IMR-90 (cell line): Measurements from ENCODE around the gene GLRA3. TPM values are rescaled to one million over a fixed set of nuclear protein-coding genes. Genes with fewer than 3 reads are reported as not detected.

Experiments
- ATAC-seq: fragments of 200-7000 bp; cut with Tn5 transposase; 2 replicates; pipeline ENCODE4 v1.9.1; 2020; ENCODE audit warnings: low read depth, mild to moderate bottlenecking, moderate library complexity
- BruUV-seq: library from RNA; stranded (reverse); fragments of 400-500 nt; replicated peaks from 2 replicates; lab custom pipeline; 2021; lab: Mats Ljungman, UMichigan
- CTCF ChIA-PET: fragments of 300-600 bp; formaldehyde crosslinking; extraction: SDS; loops from one replicate; lab custom pipeline; 2021; ENCODE audit warnings: antibody characterized with exemption; lab: Yijun Ruan, JAX
- POLR2A ChIA-PET: fragments of 300-600 bp; sonication (Branson Sonifier 250); formaldehyde crosslinking; loops from one replicate; lab custom pipeline; 2022; ENCODE audit warnings: antibody characterized with exemption; ENCODE audit not compliant: unreplicated experiment; lab: Charles Lee
- DNase-seq: peaks from one replicate; pipeline ENCODE4 v3.0.0; 2013
- H2AFZ ChIP-seq: replicated peaks from 2 replicates; pipeline ENCODE3; 2013; ENCODE audit warnings: low read length, mild to moderate bottlenecking; ENCODE audit not compliant: poor library complexity
- H2AK5ac ChIP-seq: 2 replicates; pipeline ENCODE4 v1.6.1; 2013; ENCODE audit warnings: low read depth, low read length, inconsistent platforms
- H2AK9ac ChIP-seq: replicated peaks from 2 replicates; pipeline ENCODE3; 2013; ENCODE audit warnings: mild to moderate bottlenecking, low read depth, low read length, moderate library complexity; ENCODE audit not compliant: poor library complexity
- H2BK120ac ChIP-seq: 2 replicates; pipeline ENCODE4 v1.6.1; 2013; ENCODE audit warnings: low read depth, low read length, inconsistent platforms
- H2BK15ac ChIP-seq: 3 replicates; pipeline ENCODE4 v1.6.1; 2013; ENCODE audit warnings: low read depth, low read length, inconsistent platforms
- H2BK20ac ChIP-seq: 2 replicates; pipeline ENCODE4 v1.6.1; 2013; ENCODE audit warnings: low read depth, mild to moderate bottlenecking, inconsistent platforms, low read length, moderate library complexity
- H2BK5ac ChIP-seq: 2 replicates; pipeline ENCODE4 v1.6.1; 2013; ENCODE audit warnings: mild to moderate bottlenecking, low read depth, low read length, inconsistent platforms; ENCODE audit not compliant: poor library complexity, severe bottlenecking
- H3K14ac ChIP-seq: replicated peaks from 2 replicates; pipeline ENCODE4 v1.6.1; 2013; ENCODE audit warnings: low read depth, low read length, inconsistent platforms
- H3K18ac ChIP-seq: 2 replicates; pipeline ENCODE4 v1.6.1; 2013; ENCODE audit warnings: low read depth, low read length, control low read depth
- H3K23ac ChIP-seq: 2 replicates; pipeline ENCODE4 v1.6.1; 2013; ENCODE audit warnings: low read depth, low read length, inconsistent platforms
- H3K27ac ChIP-seq: 2 replicates; pipeline ENCODE4 v1.5.1; 2013; ENCODE audit warnings: mild to moderate bottlenecking, control low read depth, low read length; ENCODE audit not compliant: insufficient read depth
- H3K27me3 ChIP-seq: 2 replicates; pipeline ENCODE4 v1.6.1; 2013; ENCODE audit warnings: low read length; ENCODE audit not compliant: control insufficient read depth, insufficient read depth
- H3K36me3 ChIP-seq: 2 replicates; pipeline ENCODE4 v1.6.1; 2013; ENCODE audit warnings: low read length, mixed read lengths; ENCODE audit not compliant: control insufficient read depth, insufficient read depth
- H3K4ac ChIP-seq: 2 replicates; pipeline ENCODE4 v1.6.1; 2013; ENCODE audit warnings: low read depth, low read length, inconsistent platforms
- H3K4me1 ChIP-seq: 2 replicates; pipeline ENCODE4 v1.6.1; 2013; ENCODE audit warnings: low read length, mixed read lengths; ENCODE audit not compliant: control insufficient read depth, insufficient read depth
- H3K4me2 ChIP-seq: 2 replicates; pipeline ENCODE4 v1.6.1; 2013; ENCODE audit warnings: low read depth, mild to moderate bottlenecking, control low read depth, low read length, moderate library complexity
- H3K4me3 ChIP-seq: 2 replicates; pipeline ENCODE4 v1.5.1; 2013; ENCODE audit warnings: low read depth, mild to moderate bottlenecking, control low read depth, low read length, moderate library complexity; ENCODE audit not compliant: insufficient read depth
- H3K56ac ChIP-seq: 2 replicates; pipeline ENCODE4 v1.6.1; 2013; ENCODE audit warnings: low read length, inconsistent platforms; ENCODE audit not compliant: insufficient read depth; ENCODE audit errors: extremely low read depth
- H3K79me1 ChIP-seq, 2 experiments: 2 replicates each; pipeline ENCODE4 v1.6.1; 2013; ENCODE audit warnings: low read length in 2 of 2, inconsistent platforms in 1 of 2, low read depth in 1 of 2
- H3K9ac ChIP-seq: 2 replicates; pipeline ENCODE4 v1.6.1; 2013; ENCODE audit warnings: low read depth, low read length, control low read depth
- H3K9me1 ChIP-seq: 2 replicates; pipeline ENCODE4 v1.6.1; 2013; ENCODE audit warnings: low read length, inconsistent platforms; ENCODE audit not compliant: insufficient read depth
- H3K9me3 ChIP-seq: 2 replicates; pipeline ENCODE4 v1.6.1; 2013; ENCODE audit warnings: low read length; ENCODE audit not compliant: control insufficient read depth, insufficient read depth
- H4K20me1 ChIP-seq: 2 replicates; pipeline ENCODE4 v1.6.1; 2013; ENCODE audit warnings: low read length, inconsistent platforms; ENCODE audit not compliant: insufficient read depth
- H4K5ac ChIP-seq: 2 replicates; pipeline ENCODE4 v1.6.1; 2013; ENCODE audit warnings: mild to moderate bottlenecking, low read depth, low read length, control low read depth
- H4K8ac ChIP-seq, 2 experiments: 2 replicates each; pipeline ENCODE4 v1.6.1; 2013; ENCODE audit warnings: low read depth in 2 of 2, low read length in 2 of 2, control low read depth in 1 of 2, inconsistent platforms in 1 of 2
- H4K91ac ChIP-seq: 2 replicates; pipeline ENCODE4 v1.6.1; 2013; ENCODE audit warnings: low read depth, low read length, inconsistent platforms; ENCODE audit not compliant: insufficient read depth
- CEBPB ChIP-seq: IDR thresholded peaks from 2 replicates; pipeline ENCODE4 v1.6.1; 2012; ENCODE audit warnings: low read depth, low read length, improper control_type of control experiment
- MAFK ChIP-seq: IDR thresholded peaks from 2 replicates; pipeline ENCODE4 v1.6.1; 2012; ENCODE audit warnings: low read depth, low read length, improper control_type of control experiment
- MAZ ChIP-seq: IDR thresholded peaks from 2 replicates; pipeline ENCODE4 v1.6.1; 2012; ENCODE audit warnings: low read depth, mild to moderate bottlenecking, low read length, improper control_type of control experiment, moderate library complexity, borderline replicate concordance
- MXI1 ChIP-seq: IDR thresholded peaks from 2 replicates; pipeline ENCODE4 v1.6.1; 2012; ENCODE audit warnings: low read depth, mild to moderate bottlenecking, low read length, moderate library complexity, borderline replicate concordance
- NFE2L2 ChIP-seq: fragments of 150-350 bp; IDR thresholded peaks from 2 replicates; pipeline ENCODE4 v1.6.1; 2016; ENCODE audit warnings: low read depth, mild to moderate bottlenecking, low read length
- RCOR1 ChIP-seq: IDR thresholded peaks from 2 replicates; pipeline ENCODE4 v1.6.1; 2012; ENCODE audit warnings: mild to moderate bottlenecking, low read length, improper control_type of control experiment; ENCODE audit not compliant: insufficient replicate concordance
- SMC3 ChIP-seq: fragments of 150-350 bp; IDR thresholded peaks from 2 replicates; pipeline ENCODE4 v1.6.1; 2016; ENCODE audit warnings: low read depth, mild to moderate bottlenecking, antibody characterized with exemption, low read length, moderate library complexity
- WGBS, 2 experiments: methylation state at CpG; one replicate each; pipeline versions ENCODE4 v1.1.5 to v1.1.7; 2013; ENCODE audit warnings: missing lambda C conversion rate in 2 of 2; ENCODE audit not compliant: insufficient read length in 1 of 2; ENCODE audit errors: extremely low coverage in 2 of 2; 5-methylcytosine and 5-hydroxymethylcytosine counted together
- dilution Hi-C: fragments of 300-500 bp; cut with HindIII; formaldehyde crosslinking; loops from one replicate; pipeline ENCODE4 v1.14.3; 2018; ENCODE audit warnings: low sequenced_read_pairs; ENCODE audit not compliant: unreplicated experiment
- in situ Hi-C: fragments of 300-500 bp; cut with MboI; formaldehyde crosslinking; loops from 3 replicates; pipeline ENCODE4 v1.14.3; 2019; ENCODE audit warnings: low sequenced_read_pairs, inconsistent platforms, mixed read lengths
- intact Hi-C: fragments of 100-400 bp; cut with micrococcal nuclease; formaldehyde crosslinking; loops from 2 replicates; pipeline ENCODE4 v1.10.0; 2022
- polyA plus RNA-seq, 3 experiments: library from polyadenylated mRNA; depleted of rRNA; stranded (reverse); fragments of >200 nt; gene quantifications; 2 replicates each; pipeline ENCODE4 v1.2.3, GENCODE V29; 2012; ENCODE audit warnings: low replicate concordance in 1 of 3
- total RNA-seq: library from RNA; depleted of rRNA; stranded (reverse); fragments of >200 nt; gene quantifications from 2 replicates; pipeline ENCODE4 v1.2.3, GENCODE V29; 2012
- TF ChIP-seq, protein P1 (sequence below): fragments of 150-350 bp; IDR thresholded peaks from 2 replicates; pipeline ENCODE4 v1.6.1; 2016; ENCODE audit warnings: low read depth, mild to moderate bottlenecking, low read length, moderate library complexity, borderline replicate concordance

GLRA3 gene
- total and polyA plus RNA-seq, 2 of the 4 experiments (the other 2 are of a cell fraction) = not detected

DNA sequence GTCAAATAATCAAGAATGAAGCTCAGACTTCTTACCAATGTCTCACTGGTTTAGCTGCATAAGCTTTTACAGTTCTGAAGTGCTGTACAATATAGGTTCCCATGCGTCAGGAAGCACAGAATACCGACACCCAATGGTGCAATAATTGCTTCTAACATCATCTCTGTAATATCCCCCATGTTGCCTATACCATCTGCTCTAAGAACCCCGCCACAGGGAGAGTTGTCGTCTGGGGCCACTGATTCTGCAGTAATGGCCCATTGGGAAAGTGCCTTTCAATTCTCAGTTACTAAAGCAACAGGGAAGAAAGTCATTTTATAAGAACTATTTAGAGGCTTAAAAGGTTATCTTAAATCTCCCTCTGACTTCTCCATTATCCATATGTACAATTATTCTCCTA, 94.9 kb downstream of the GLRA3 start:
- POLR2A ChIA-PET = no interaction called here

More for the DNA sequence above, 94.9 kb downstream of the GLRA3 start:
- no peak for ATAC-seq
- Histone ChIP-seq H3K56ac (no peak overlapping the region), H4K20me1 (no peaks in the 10 kb centered on the region), H2AK5ac (no peak overlapping the region), H3K4me2 (no peak overlapping the region), H2BK15ac (no peak overlapping the region), H3K36me3 (no peaks in the 10 kb centered on the region), H2AK9ac (no peak overlapping the region), H4K8ac (no peak overlapping the region), H4K5ac (no peak overlapping the region), H3K23ac (no peak overlapping the region), H3K9me3 (peaks cover 10% of the 10 kb centered on the region), H3K27me3 (no peaks in the 10 kb centered on the region), H3K27ac (no peak overlapping the region), H2BK20ac (no peak overlapping the region), H3K4me1 (no peaks in the 10 kb centered on the region), H3K18ac (no peak overlapping the region), H3K4ac (no peak overlapping the region), H2AFZ (no peak overlapping the region), H3K9ac (no peak overlapping the region), H2BK120ac (no peak overlapping the region), H3K9me1 (no peaks in the 10 kb centered on the region), H3K14ac (no peak overlapping the region), H2BK5ac (no peak overlapping the region), H3K79me1 (no peaks in the 10 kb centered on the region), H3K4me3 (no peak overlapping the region), H4K91ac (no peak overlapping the region)
- CTCF ChIA-PET = no interaction called here
- in situ Hi-C loops = no loop called here
- no CpG with 5 or more reads among the region's 4 CpGs for WGBS, 2 experiments
- no TSS peak for BruUV-seq
- TF ChIP-seq MXI1 = no peak
- TF ChIP-seq RCOR1 = no peak
- TF ChIP-seq MAFK = no peak
- TF ChIP-seq CEBPB = no peak
- TF ChIP-seq, protein P1, sequence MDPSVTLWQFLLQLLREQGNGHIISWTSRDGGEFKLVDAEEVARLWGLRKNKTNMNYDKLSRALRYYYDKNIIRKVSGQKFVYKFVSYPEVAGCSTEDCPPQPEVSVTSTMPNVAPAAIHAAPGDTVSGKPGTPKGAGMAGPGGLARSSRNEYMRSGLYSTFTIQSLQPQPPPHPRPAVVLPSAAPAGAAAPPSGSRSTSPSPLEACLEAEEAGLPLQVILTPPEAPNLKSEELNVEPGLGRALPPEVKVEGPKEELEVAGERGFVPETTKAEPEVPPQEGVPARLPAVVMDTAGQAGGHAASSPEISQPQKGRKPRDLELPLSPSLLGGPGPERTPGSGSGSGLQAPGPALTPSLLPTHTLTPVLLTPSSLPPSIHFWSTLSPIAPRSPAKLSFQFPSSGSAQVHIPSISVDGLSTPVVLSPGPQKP = no peak
- TF ChIP-seq MAZ = no peak
- no peak for TF ChIP-seq NFE2L2
- no peak for TF ChIP-seq SMC3
- DNase-seq = no peak
- dilution Hi-C loops = no loop called here
- intact Hi-C loops = no loop called here
